Testis (tissue), 2 donors: ENCODE data around the gene DOCK7.

Source experiments
- POLR2A ChIP-seq: fragments of 450-650 bp; IDR thresholded peaks from one replicate; pipeline ENCODE4 v1.6.1; 2017; ENCODE audit warnings: antibody characterized with exemption, mild to moderate bottlenecking, moderate library complexity
- TF ChIP-seq, protein P1 (sequence below), 3 experiments: fragments of 450-650 bp in 2 of 3; fragments of 200-600 bp in 1 of 3; sonication (generic) in 1 of 3; IDR thresholded peaks; one replicate each; pipeline ENCODE4 v1.5.1; 2016 to 2019; ENCODE audit warnings: antibody characterized with exemption in 3 of 3, mild to moderate bottlenecking in 2 of 3, moderate library complexity in 1 of 3

DNA sequence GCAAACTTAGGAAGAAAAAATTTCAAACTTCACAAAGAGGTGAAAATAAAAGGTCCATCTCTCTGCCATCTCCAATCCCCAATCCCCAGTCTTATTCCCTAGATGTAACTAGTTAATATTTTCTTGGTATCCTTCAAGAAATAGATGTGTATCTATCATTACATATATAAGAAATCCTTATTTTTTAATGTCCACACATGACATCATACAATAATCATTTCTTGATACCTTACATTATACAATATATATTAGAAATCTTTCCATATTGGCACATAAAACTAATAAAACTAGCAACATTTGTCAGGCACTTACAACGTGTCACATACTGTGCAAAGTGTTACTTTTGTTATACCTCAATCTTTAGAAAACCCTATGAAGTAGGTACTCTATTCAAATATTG lies 16.2 kb downstream of the DOCK7 start:
- no peak for TF ChIP-seq POLR2A
- TF ChIP-seq, protein P1, sequence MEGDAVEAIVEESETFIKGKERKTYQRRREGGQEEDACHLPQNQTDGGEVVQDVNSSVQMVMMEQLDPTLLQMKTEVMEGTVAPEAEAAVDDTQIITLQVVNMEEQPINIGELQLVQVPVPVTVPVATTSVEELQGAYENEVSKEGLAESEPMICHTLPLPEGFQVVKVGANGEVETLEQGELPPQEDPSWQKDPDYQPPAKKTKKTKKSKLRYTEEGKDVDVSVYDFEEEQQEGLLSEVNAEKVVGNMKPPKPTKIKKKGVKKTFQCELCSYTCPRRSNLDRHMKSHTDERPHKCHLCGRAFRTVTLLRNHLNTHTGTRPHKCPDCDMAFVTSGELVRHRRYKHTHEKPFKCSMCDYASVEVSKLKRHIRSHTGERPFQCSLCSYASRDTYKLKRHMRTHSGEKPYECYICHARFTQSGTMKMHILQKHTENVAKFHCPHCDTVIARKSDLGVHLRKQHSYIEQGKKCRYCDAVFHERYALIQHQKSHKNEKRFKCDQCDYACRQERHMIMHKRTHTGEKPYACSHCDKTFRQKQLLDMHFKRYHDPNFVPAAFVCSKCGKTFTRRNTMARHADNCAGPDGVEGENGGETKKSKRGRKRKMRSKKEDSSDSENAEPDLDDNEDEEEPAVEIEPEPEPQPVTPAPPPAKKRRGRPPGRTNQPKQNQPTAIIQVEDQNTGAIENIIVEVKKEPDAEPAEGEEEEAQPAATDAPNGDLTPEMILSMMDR (IDR thresholded peaks at IDR 0.05): no peak
